ENCODE data around the gene PTPN14.

The PTPN14 gene

GRCh38 chr1:214341459-214341858 lies 209.9 kb downstream of the PTPN14 start:
- no peak for DNase-seq (ENCODE audit: extremely low spot score)
- no peak for TF ChIP-seq FOXA1 (IDR thresholded peaks at IDR 0.05)
- TF ChIP-seq FOXM1 (IDR thresholded peaks at IDR 0.05; ENCODE audit: borderline replicate concordance), result no peak
- TF ChIP-seq FOXK2 (IDR thresholded peaks at IDR 0.05), result no peak
- no peak for TF ChIP-seq SP1 (IDR thresholded peaks at IDR 0.05)
- TF ChIP-seq NFRKB (IDR thresholded peaks at IDR 0.05), result no peak
- no peak for TF ChIP-seq L3MBTL2 (conservative IDR thresholded peaks at IDR 0.05)
- TF ChIP-seq CTBP1 (IDR thresholded peaks at IDR 0.05; ENCODE audit: borderline replicate concordance), result no peak
- TF ChIP-seq LEF1 (IDR thresholded peaks at IDR 0.05; ENCODE audit: borderline replicate concordance), result no peak
- no peak for TF ChIP-seq ZNF384 (IDR thresholded peaks at IDR 0.05)
- TF ChIP-seq ARNT (IDR thresholded peaks at IDR 0.05), result no peak
- no peak for TF ChIP-seq PKNOX1 (IDR thresholded peaks at IDR 0.05)
- no peak for TF ChIP-seq TARDBP (IDR thresholded peaks at IDR 0.05)
- TF ChIP-seq HDGF (IDR thresholded peaks at IDR 0.05; ENCODE audit: borderline replicate concordance), result no peak
- TF ChIP-seq BHLHE40 (IDR thresholded peaks at IDR 0.05; ENCODE audit: borderline replicate concordance), result no peak
- TF ChIP-seq SUZ12 (IDR thresholded peaks at IDR 0.05), result no peak
- TF ChIP-seq ELF4 (IDR thresholded peaks at IDR 0.05), result no peak
- CTCF ChIA-PET, result interaction anchor here (0.6 to 0.8 kb wide), 2 partner anchors 13 to 1673 kb away, joined by 3 read pairs; no protein-coding TSS in a partner anchor
- POLR2A ChIA-PET, result no interaction called here

GRCh38 chr1:214338212-214338611 lies 213.2 kb downstream of the PTPN14 start:
- DNase-seq (ENCODE audit: extremely low spot score), result no peak
- TF ChIP-seq L3MBTL2 (conservative IDR thresholded peaks at IDR 0.05), result no peak
- no peak for TF ChIP-seq ARNT (IDR thresholded peaks at IDR 0.05)
- TF ChIP-seq BHLHE40 (IDR thresholded peaks at IDR 0.05; ENCODE audit: borderline replicate concordance), result no peak
- no peak for TF ChIP-seq SUZ12 (IDR thresholded peaks at IDR 0.05)
- TF ChIP-seq SP1 (IDR thresholded peaks at IDR 0.05), result no peak
- no peak for TF ChIP-seq FOXM1 (IDR thresholded peaks at IDR 0.05; ENCODE audit: borderline replicate concordance)
- TF ChIP-seq ELF4 (IDR thresholded peaks at IDR 0.05), result no peak
- TF ChIP-seq HDGF (IDR thresholded peaks at IDR 0.05; ENCODE audit: borderline replicate concordance), result no peak
- no peak for TF ChIP-seq LEF1 (IDR thresholded peaks at IDR 0.05; ENCODE audit: borderline replicate concordance)
- TF ChIP-seq NFRKB (IDR thresholded peaks at IDR 0.05), result no peak
- no peak for TF ChIP-seq ZNF384 (IDR thresholded peaks at IDR 0.05)
- no peak for TF ChIP-seq CTBP1 (IDR thresholded peaks at IDR 0.05; ENCODE audit: borderline replicate concordance)
- TF ChIP-seq PKNOX1 (IDR thresholded peaks at IDR 0.05), result no peak
- TF ChIP-seq FOXK2 (IDR thresholded peaks at IDR 0.05), result no peak
- no peak for TF ChIP-seq TARDBP (IDR thresholded peaks at IDR 0.05)
- TF ChIP-seq FOXA1 (IDR thresholded peaks at IDR 0.05), result no peak
- ChIA-PET CTCF (interaction anchor here (0.5 to 1.8 kb wide), 2 partner anchors 9 to 122 kb away, joined by 3 to 5 read pairs; no protein-coding TSS in a partner anchor), POLR2A (no interaction called here)

- CTCF ChIA-PET, result interaction anchor here (1.8 kb wide), 1 partner anchor 9 kb away, joined by 5 read pairs; no protein-coding TSS in a partner anchor
- no peak for DNase-seq (ENCODE audit: extremely low spot score)
- no peak for TF ChIP-seq PKNOX1 (IDR thresholded peaks at IDR 0.05)
- no peak for TF ChIP-seq HDGF (IDR thresholded peaks at IDR 0.05; ENCODE audit: borderline replicate concordance)
- no peak for TF ChIP-seq BHLHE40 (IDR thresholded peaks at IDR 0.05; ENCODE audit: borderline replicate concordance)
- TF ChIP-seq FOXA1 (IDR thresholded peaks at IDR 0.05), result no peak
- TF ChIP-seq FOXM1 (IDR thresholded peaks at IDR 0.05; ENCODE audit: borderline replicate concordance), result no peak
- no peak for TF ChIP-seq SP1 (IDR thresholded peaks at IDR 0.05)
- TF ChIP-seq ZNF384 (IDR thresholded peaks at IDR 0.05), result no peak
- TF ChIP-seq LEF1 (IDR thresholded peaks at IDR 0.05; ENCODE audit: borderline replicate concordance), result no peak
- no peak for TF ChIP-seq L3MBTL2 (conservative IDR thresholded peaks at IDR 0.05)
- no peak for TF ChIP-seq CTBP1 (IDR thresholded peaks at IDR 0.05; ENCODE audit: borderline replicate concordance)
- no peak for TF ChIP-seq SUZ12 (IDR thresholded peaks at IDR 0.05)
- TF ChIP-seq TARDBP (IDR thresholded peaks at IDR 0.05), result no peak
- TF ChIP-seq ARNT (IDR thresholded peaks at IDR 0.05), result no peak
- no peak for TF ChIP-seq FOXK2 (IDR thresholded peaks at IDR 0.05)
- TF ChIP-seq ELF4 (IDR thresholded peaks at IDR 0.05), result no peak
- TF ChIP-seq NFRKB (IDR thresholded peaks at IDR 0.05), result no peak
- POLR2A ChIA-PET, result no interaction called here
Measured at GRCh38 chr1:214337511-214337910, 213.9 kb downstream of the PTPN14 start.

- ChIA-PET CTCF (interaction anchor here (0.7 to 1.8 kb wide), 3 partner anchors 8 to 1190 kb away, joined by 3 to 5 read pairs (median 3); no protein-coding TSS in a partner anchor), POLR2A (no interaction called here)
Measured at GRCh38 chr1:214337015-214337414, 214.4 kb downstream of the PTPN14 start.

GRCh38 chr1:214335567-214335966 lies 215.8 kb downstream of the PTPN14 start:
- CTCF ChIA-PET, result no interaction called here
- POLR2A ChIA-PET, result no interaction called here
- DNase-seq (ENCODE audit: extremely low spot score), result no peak
- TF ChIP-seq NFRKB (IDR thresholded peaks at IDR 0.05) (no peak), LEF1 (IDR thresholded peaks at IDR 0.05; ENCODE audit: borderline replicate concordance) (no peak), FOXA1 (IDR thresholded peaks at IDR 0.05) (no peak), SP1 (IDR thresholded peaks at IDR 0.05) (no peak), ELF4 (IDR thresholded peaks at IDR 0.05) (no peak), FOXM1 (IDR thresholded peaks at IDR 0.05; ENCODE audit: borderline replicate concordance) (no peak), ZNF384 (IDR thresholded peaks at IDR 0.05) (no peak), SUZ12 (IDR thresholded peaks at IDR 0.05) (no peak), HDGF (IDR thresholded peaks at IDR 0.05; ENCODE audit: borderline replicate concordance) (no peak), ARNT (IDR thresholded peaks at IDR 0.05) (no peak), PKNOX1 (IDR thresholded peaks at IDR 0.05) (no peak), CTBP1 (IDR thresholded peaks at IDR 0.05; ENCODE audit: borderline replicate concordance) (no peak), BHLHE40 (IDR thresholded peaks at IDR 0.05; ENCODE audit: borderline replicate concordance) (no peak), L3MBTL2 (conservative IDR thresholded peaks at IDR 0.05) (no peak), FOXK2 (IDR thresholded peaks at IDR 0.05) (no peak), TARDBP (IDR thresholded peaks at IDR 0.05) (no peak)

More at GRCh38 chr1:214337015-214337414, 214.4 kb downstream of the PTPN14 start:
- DNase-seq (ENCODE audit: extremely low spot score), result no peak
- TF ChIP-seq TARDBP (IDR thresholded peaks at IDR 0.05) (no peak), FOXK2 (IDR thresholded peaks at IDR 0.05) (no peak), ELF4 (IDR thresholded peaks at IDR 0.05) (no peak), PKNOX1 (IDR thresholded peaks at IDR 0.05) (no peak), SUZ12 (IDR thresholded peaks at IDR 0.05) (no peak), FOXM1 (IDR thresholded peaks at IDR 0.05; ENCODE audit: borderline replicate concordance) (no peak), ZNF384 (IDR thresholded peaks at IDR 0.05) (no peak), NFRKB (IDR thresholded peaks at IDR 0.05) (no peak)
